ENCODE results near the gene UHRF1. TPM values are rescaled to one million over a fixed set of nuclear protein-coding genes. Genes with fewer than 3 reads are reported as not detected.

UHRF1 gene
- total RNA-seq, 3 donors from 2014 or later: 3.2 to 13.4 (median 4.2) TPM

DNA sequence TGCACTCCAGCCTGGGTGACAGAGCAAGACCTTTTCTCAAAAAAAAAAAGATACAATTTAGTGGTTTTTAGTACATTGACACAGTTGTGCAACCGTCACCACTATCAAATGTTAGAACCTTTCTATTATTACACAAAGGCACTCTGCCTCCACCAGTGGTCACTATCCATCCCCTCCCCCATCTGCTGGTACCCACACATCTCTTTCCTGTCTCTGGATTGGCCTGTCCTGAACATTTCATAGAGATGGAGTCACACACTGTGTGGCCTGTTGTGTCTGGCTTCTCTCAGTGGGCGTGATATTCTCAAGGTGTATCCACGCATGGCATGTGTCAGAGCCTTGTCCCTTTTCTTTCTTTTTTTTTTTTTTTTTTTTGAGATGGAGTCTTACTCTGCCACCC, 70.8 kb downstream of the UHRF1 start:
- intact Hi-C loops (cut with DNase I, micrococcal nuclease): no loop called here
- H3K9me3 ChIP-seq: no peaks in the 10 kb centered on the region
- no peaks in the 10 kb centered on the region for H3K36me3 ChIP-seq (ENCODE audit: low read depth)
- DNase-seq (no peak), ATAC-seq (no peak)
- H3K4me1 ChIP-seq (ENCODE audit: low read depth): no peaks in the 10 kb centered on the region
- TF ChIP-seq, protein P1, sequence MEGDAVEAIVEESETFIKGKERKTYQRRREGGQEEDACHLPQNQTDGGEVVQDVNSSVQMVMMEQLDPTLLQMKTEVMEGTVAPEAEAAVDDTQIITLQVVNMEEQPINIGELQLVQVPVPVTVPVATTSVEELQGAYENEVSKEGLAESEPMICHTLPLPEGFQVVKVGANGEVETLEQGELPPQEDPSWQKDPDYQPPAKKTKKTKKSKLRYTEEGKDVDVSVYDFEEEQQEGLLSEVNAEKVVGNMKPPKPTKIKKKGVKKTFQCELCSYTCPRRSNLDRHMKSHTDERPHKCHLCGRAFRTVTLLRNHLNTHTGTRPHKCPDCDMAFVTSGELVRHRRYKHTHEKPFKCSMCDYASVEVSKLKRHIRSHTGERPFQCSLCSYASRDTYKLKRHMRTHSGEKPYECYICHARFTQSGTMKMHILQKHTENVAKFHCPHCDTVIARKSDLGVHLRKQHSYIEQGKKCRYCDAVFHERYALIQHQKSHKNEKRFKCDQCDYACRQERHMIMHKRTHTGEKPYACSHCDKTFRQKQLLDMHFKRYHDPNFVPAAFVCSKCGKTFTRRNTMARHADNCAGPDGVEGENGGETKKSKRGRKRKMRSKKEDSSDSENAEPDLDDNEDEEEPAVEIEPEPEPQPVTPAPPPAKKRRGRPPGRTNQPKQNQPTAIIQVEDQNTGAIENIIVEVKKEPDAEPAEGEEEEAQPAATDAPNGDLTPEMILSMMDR (IDR thresholded peaks at IDR 0.05): no peak
- no peak overlapping the region for H3K4me3 ChIP-seq

GRCh38 chr19:4980838-4981680, 71.8 kb downstream of the UHRF1 start:
- ATAC-seq: no peak
- intact Hi-C loops (cut with DNase I, micrococcal nuclease): no loop called here
- no peaks in the 10 kb centered on the region for H3K4me1 ChIP-seq (ENCODE audit: low read depth)
- TF ChIP-seq, protein P1 (IDR thresholded peaks at IDR 0.05): no peak
- no peak for DNase-seq
- H3K4me3 ChIP-seq: no peak overlapping the region
- no peaks in the 10 kb centered on the region for H3K36me3 ChIP-seq (ENCODE audit: low read depth)
- H3K9me3 ChIP-seq: no peaks in the 10 kb centered on the region

DNA sequence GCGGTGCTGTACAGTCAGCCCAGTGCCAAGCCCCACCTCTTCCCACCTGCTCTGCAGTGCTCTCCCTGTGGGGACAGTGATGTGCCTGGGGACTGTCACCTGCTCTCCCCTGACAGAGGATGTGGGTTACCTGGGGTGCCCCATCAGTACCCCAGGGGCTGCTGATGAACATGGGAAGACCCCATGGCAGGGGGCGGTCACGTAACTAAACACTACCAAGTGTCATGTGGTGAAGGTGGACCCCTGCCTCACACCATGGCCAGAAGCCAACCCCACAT, 72.3 kb downstream of the UHRF1 start:
- TF ChIP-seq, protein P1 (IDR thresholded peaks at IDR 0.05): no peak
- intact Hi-C loops (cut with DNase I, micrococcal nuclease): no loop called here

GRCh38 chr19:4983346-4984105, 74.2 kb downstream of the UHRF1 start:
- ATAC-seq: no peak

More for the DNA sequence above, 72.3 kb downstream of the UHRF1 start:
- Histone ChIP-seq H3K36me3 (ENCODE audit: low read depth) (no peaks in the 10 kb centered on the region), H3K9me3 (no peaks in the 10 kb centered on the region), H3K4me3 (no peak overlapping the region), H3K4me1 (ENCODE audit: low read depth) (no peaks in the 10 kb centered on the region)
- ATAC-seq (no peak), DNase-seq (no peak)

DNA sequence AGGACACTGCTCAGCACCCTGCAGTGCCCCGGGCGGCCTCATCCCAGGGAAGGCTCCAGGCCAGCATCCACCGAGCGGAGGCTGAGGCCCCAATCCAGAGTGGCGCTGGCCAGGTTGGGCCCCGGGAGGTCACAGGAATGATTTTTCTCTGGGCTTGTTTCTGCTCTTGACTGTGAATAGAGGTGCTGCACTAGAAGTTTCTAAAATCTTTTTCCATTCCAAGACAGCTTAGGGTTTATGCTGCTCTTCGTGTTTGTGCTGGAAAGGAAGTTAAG, 74.7 kb downstream of the UHRF1 start:
- intact Hi-C loops (cut with DNase I, micrococcal nuclease): no loop called here

More at GRCh38 chr19:4983346-4984105, 74.2 kb downstream of the UHRF1 start:
- DNase-seq: no peak
- H3K36me3 ChIP-seq (ENCODE audit: low read depth): no peaks in the 10 kb centered on the region
- H3K9me3 ChIP-seq: no peaks in the 10 kb centered on the region
- TF ChIP-seq, protein P1 (IDR thresholded peaks at IDR 0.05): no peak
- intact Hi-C loops (cut with DNase I, micrococcal nuclease): no loop called here
- H3K4me1 ChIP-seq (ENCODE audit: low read depth): no peaks in the 10 kb centered on the region
- H3K4me3 ChIP-seq: no peak overlapping the region

More for the DNA sequence above, 74.7 kb downstream of the UHRF1 start:
- H3K9me3 ChIP-seq: no peaks in the 10 kb centered on the region
- no peaks in the 10 kb centered on the region for H3K4me1 ChIP-seq (ENCODE audit: low read depth)
- H3K4me3 ChIP-seq: no peak overlapping the region
- no peak for DNase-seq
- ATAC-seq: no peak
- TF ChIP-seq, protein P1 (IDR thresholded peaks at IDR 0.05): no peak
- no peaks in the 10 kb centered on the region for H3K36me3 ChIP-seq (ENCODE audit: low read depth)
